GM18498 (cell line): ENCODE data around the gene SPINK1.
A peak's percentile ranks its signal among the peaks of the same experiment; 100 is the strongest.
"Not testable (repeated sequence)": the region's sequence is repeated elsewhere in the genome, so short reads cannot be mapped to it uniquely, and the experiment has no call there.

Experiments
- ATAC-seq: cut with Tn5 transposase; IDR thresholded peaks from one replicate; pipeline ENCODE4 v1.9.1; 2021; ENCODE audit warnings: mild to moderate bottlenecking, moderate library complexity; ENCODE audit not compliant: unreplicated experiment

SPINK1 gene

DNA sequence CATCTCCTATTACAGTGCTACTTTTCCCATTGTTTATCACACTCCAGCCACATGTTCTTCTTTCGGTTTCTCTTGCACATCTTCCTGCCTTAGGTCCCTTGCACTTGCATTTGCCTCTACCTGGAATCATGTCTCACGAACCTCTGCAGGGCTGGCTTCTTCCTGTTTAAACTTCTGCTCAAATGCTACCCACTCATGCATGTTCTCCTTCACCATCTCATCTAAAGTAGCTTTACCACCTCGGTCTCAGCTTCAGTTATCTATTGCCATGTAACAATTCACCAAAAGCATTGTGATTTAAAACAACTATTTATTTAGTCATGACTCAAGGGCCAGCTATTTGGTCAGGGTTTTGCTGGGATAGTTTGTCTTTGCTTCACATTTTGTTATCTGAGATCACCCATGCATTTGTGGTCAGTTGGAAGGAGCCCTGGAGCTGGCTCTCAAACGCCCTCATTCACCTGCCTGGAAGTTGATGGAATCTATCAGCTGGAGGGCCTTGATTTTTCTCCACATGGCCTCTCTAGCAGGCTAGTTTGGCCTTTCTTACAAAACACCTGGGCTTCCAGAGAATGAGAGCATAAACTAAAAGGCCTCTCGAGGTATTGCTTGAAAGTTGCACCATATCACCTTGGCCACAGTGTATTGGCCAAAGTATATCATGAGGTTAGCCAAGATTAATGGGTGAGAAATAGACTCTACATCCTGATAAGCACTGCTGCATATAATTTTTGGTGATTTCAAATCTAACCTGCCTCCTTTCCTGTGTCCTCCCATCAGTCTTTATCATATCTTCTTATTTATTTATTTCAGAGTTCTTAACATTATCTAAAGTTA, 21.4 kb downstream of the SPINK1 start:
- no peak for ATAC-seq

DNA sequence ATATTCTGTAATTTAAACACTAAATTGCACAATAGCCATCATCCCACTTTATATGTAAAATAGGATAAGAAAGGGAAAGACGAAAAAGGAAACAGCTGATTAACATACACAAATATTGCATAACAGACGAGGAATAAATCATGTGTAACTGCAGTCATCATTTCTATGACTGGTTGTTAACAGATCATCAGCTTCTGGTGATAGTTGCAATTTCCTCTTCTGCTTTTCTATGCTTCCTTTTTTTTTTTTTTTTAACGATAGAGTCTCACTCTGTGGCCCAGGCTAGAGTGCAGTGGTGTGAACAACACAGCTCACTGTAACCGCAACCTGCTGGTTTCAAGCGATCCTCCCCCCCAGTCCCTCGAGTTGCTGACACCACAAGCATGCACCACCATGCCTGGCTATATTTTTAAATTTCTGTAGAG, 26.4 kb downstream of the SPINK1 start:
- ATAC-seq, result peak; percentile 88

DNA sequence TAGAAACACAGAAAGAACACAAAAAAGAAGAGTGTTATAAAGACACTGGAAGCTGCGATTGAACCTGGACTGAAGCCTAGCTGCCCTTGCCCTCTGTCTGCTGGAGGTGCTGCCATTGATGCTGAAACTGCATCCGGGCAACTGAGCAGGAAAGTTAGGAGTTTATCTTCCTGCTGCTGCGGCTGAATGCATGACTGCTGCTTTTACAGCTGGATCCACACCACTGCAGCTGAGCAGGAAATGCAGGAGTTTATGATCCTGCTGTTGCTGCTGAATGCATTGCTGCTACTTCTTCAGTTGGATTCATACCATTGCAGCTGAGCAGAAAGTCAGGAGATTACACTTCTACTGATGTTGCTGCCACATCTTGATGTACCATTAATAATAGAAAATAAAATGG, 27.1 kb downstream of the SPINK1 start:
- ATAC-seq, result no peak

DNA sequence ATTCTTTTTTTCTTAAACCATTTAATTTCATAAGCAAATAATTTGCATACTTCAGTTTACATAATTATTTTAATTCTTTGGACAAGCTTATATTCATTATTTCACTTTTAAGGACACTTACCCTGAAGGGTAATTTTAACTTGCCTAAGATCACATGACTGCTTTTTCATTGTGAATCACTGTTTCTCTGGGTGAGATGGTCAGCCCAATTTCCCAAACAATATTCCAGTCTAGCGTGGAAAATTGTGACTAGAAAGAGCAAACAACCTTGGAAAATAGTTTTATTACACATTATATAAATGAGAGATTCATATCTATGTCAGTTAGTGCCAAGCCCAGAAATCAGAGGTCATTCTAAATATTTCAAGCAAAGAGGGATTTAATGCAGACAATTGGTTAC, 27.5 kb downstream of the SPINK1 start:
- no peak for ATAC-seq

DNA sequence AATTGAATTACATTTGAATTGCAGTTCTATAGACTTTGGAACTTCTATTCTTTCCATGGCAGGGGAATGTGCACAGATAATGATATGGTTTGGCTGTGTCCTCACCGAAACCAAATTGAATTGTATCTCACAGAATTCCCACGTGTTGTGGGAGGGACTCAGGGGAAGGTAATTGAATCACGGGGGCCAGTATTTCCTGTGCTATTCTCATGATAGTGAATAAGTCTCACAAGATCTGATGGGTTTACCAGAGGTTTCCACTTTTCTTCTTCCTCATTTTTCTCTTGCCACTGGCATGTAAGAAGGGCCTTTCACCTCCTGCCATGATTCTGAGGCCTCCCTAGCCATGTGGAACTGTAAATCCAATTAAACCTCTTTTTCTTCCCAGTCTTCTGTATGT, 28.3 kb downstream of the SPINK1 start:
- not testable (repeated sequence) for ATAC-seq

DNA sequence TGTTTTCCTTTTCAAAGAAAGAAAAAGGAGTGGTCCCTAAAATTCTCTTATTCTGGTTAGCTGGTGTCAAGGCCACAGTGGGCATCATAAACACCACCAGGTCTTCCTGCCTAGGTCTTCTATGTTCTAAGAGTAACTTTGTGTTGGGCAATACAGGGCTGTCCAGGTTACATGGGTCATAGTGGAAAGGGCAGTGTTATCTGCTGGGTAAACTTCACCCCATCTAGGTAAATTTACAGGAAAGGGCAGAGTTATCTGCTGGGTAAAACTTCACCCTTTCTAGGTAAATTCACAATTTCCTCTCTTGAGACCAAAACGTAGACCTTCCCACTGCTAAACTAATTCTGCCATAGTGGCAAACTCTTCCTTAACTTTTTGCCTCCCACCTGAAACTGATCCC, 30.0 kb downstream of the SPINK1 start:
- ATAC-seq, result no peak

DNA sequence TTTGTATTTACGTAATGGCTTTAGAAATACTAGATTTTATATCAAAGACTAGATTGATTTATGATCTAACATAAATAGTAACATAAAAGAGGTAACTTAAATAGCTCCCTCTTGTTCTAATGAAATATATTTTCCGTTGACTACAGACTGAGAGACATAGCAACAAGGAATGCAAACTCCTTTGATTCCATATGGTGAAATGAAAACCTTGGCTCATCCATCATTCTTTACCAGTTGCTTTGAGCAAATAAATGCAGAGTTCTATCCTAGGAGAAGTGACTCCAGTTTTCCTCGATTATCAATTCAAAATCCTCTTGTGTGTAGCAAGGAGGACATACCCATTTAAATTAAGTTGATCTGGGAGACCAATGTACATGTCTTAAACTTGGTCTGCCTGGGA, 31.0 kb downstream of the SPINK1 start:
- ATAC-seq, result no peak

DNA sequence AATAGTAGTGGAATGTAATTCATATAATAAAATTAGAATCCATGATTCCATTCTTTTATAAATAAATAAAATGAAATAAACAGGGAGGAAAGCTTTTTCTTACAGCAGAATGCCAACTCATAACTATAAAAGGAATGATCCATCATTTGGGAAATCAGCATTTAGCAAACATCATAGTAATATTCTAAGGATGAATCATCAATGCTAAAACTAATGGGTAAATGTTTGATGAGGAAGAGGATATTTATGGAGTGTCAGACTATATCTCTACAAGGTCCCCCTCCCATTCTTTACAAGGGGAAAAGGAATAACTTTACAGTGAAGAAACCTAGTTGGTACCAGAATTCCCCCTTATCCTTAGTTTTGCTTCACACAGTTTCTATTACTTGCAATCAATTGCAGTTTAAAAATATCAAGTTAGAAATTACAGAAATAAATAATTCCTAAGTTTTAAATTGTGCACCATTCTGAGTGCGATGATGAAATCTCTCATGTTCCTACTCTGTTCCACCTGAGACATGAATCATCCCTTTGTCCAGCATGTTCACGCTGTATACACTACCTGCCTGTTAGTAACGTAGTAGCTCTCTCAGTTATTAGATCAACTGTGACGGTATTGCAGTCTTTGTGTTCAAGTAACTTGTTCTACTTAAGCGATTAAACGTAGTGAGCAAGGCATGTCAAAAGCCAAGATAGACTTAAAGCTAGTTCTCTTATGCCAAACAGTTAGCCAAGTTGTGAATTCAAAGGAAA, 34.7 kb downstream of the SPINK1 start:
- no peak for ATAC-seq

DNA sequence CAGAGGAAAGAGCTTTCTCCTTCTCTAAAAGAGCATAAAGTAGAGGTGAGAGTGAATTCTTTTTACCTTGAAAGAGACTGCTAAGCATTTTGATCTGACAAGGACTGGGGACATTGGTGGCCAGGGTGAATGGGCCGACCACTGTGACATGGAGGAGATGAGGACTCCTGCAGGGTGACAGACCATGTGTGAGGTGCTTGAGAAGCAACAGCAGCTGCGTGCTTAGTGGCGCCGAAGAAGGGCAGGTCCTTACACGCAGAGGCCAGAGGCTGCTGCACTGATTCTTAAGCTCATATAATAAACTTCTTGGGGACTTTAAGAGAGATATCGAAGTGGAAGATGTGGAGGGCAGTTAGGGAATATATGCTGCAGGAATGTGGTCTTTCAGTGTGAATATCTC, 40.3 kb downstream of the SPINK1 start:
- ATAC-seq, result no peak

DNA sequence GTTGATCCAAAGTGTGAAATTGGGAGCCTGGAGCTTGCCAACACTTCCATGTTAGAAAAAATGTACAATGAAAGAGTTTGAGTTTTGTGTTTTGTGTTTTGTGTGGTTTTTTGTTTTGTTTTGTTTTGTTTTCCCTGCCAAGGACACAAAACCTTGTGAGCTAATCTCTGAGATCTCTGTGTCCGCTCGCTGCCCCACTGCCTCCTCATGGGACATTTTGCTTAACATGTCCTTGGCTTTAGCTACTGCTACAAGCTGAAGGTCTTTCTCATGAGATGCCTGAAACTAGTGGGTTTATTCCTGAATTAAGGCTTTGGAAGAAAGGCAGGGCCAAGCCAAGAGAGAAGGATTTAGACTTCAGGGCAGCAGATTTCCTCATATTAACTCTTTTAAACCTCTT, 41.7 kb downstream of the SPINK1 start:
- ATAC-seq, result no peak

DNA sequence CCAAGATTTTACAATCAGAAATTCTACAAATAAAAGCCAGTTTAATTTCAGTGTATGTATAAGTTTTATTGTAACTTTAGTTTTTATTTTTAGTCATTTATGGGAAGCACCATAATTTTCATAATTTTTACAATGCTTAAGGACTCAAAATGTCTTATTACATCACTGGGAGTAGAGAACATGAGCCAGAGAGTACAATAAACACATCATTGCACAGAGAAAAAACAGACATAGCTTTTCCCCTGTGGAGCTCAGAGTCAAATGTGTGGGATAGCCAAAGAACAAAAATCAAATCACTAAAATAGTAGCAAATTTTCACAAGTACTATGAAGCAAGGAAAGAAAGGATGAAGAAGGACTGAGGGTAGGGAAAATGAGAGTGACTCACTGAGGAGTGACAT, 43.4 kb downstream of the SPINK1 start:
- ATAC-seq, result no peak

DNA sequence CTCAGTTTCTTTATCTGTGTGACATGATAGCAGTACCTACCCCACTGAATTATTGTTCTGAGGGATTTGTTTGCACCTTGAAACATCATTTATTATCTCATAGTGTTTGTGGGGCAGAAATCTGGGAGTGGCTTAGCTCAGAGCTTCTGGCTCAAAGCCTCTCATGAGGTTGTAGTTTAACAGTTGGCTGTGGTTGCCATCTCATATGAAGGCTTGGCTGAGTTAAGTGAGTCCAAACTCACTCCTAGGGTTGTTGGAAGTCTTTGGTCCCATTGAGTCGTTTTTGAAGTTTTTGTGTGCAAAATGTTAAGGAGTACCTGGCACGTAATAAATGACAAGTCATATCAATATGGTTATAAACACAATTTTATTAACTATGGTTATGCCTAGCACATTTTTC, 45.3 kb downstream of the SPINK1 start:
- ATAC-seq, result no peak

DNA sequence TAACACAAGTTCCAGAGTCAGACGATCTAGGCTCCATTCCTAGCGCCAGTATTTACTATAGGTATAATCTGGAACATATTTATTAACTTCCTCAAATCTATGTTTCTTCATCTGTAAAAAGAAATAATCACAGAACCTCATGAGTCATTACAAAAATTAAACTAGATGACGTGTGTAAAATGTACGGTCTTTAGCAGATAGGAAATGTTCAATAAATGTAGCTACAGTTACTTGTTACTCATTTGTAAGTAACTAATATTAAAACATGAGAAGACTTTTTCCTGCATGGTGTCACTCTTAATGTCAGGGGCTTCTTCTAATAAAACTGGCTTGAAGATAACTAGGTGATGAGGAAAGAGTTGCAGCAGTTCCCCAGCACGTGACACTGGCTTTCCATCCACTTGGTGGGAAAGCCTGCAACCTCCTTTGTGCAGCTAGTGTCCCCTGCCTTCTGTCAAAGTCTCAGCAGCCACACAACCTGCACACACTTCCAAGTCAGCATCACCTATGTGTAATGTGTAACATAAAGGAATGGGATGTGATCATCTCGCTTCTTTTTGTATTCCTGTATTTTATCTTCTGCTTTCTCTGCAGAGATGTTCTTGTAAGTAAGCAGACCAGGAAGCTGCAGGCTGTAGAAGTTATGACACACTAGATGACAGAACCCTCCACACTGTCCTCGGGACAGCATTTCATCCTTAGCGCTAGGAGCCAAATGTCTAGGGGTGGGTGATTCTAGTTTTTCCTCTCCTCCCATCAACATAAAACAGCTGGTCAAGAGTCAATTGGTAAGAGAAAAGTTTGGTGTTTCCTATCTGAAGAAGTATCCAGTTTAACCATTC, 47.1 kb downstream of the SPINK1 start:
- no peak for ATAC-seq

DNA sequence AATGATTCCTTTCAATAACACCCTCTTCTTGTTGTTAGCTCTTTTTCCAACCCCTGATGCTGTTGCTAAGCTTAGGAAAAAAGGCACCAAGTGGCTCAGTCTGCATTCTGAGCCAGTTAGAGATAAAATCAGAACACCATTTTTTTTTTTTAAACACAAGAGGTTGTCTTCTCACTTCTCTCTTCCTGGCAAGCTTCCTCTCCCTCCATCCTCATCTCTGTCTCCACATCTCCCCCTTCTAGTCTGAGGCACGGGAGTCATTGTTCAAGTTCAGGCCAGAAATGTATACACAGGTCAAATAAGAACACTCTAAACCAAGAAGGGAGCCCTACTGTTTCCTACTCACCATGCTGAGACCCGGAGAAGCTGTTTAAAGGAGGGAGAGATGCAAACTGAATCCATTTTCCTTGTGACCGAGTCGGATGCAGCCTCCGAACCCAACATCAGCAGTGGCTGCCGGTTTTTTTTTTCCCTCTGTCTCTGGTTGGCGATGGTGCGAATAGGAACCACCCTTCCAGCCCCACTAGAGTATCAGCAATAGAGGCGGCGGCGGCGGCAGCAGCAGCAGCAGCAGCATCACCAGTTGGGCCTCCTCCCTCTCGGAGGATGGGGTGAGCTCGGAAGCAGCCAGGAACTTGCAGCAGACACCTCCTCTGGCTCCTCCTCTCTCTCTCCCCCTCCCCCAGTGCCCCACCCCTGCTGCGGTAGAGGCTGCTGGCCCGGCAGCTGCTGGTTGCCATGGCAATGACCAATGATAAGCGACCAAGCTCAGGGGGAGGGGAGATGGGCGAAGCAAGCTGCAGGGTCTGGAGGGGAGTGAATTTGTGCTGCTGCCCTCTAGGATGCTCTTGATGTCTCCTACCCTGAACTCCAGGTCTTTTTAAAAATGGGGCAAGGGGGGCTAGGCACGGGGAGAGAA, 49.1 kb downstream of the SPINK1 start, which contains the start of gene JAKMIP2:
JAKMIP2 (minus strand) TSS at position 619 of the 919 bp plus-strand sequence. CDS start 110,922 bp downstream, outside the sequence.
- ATAC-seq, result peak; percentile 95

DNA sequence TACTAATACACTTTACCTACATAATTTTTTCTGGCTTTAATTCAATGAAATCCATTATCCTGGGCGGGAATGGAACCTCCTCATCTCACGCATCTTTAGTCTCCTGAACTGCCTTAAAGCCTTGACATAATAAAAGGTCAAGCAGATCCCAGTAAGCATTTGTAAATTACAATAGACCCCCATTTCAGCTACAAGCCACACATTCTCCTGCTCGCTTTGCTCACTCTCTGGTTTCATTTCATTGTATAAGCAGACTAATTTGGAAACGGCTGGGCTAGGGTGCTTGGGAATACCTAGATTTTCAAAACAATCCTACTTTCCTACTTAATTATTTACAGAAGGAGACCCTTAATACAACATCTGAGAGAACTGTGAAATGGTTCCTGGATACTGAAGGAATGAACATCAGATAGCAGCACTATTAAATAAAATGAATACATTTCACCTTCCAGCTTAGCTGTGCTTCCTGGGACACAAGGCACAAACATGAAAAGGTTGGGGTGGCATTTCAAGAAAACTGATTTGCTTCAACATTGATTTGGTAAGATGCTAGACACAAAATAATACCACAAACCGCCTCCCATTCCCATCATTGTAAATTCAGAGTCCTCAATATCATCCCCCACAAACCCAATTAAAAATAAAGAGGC, 50.4 kb downstream of the SPINK1 start:
- no peak for ATAC-seq

DNA sequence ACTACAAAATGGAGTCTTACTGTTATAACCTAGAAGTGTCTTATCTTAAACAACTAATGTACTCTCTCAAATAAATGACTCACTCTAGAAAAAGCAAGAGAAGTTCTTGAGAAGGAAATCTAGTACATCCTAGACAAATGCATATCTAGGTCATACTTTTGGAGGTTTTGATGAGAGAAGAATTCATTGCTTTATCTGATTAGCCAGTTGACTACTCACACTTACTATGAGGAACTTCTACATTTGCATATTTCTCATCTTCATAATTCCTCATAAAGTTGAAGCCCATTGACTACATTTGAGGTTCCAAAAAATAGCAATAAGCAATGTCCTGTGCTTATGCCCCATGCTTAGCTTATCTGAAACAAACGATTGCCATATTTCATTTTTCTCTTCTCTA, 51.8 kb downstream of the SPINK1 start:
- ATAC-seq, result no peak

DNA sequence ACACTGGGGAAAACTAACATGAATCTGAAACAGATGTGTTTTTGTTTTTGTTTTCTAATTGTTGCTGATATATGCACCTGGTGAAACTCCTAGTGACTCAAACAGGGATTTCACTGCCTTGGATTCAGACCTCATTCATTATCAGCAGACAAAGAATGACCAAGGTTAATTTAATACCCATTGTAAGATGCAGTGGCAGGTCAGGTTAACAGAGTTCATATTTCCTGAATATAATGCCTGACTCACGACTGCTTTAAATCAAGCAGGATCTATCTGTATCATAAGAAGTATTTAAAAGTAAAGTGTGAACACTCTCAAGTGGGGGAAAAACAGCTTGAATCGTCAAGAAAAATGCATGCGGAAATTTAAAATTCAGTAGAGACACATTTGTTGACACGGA, 54.5 kb downstream of the SPINK1 start:
- ATAC-seq, result no peak
